Endothelial cell of umbilical vein (primary cell): ENCODE results near the gene BARD1. TPM values are rescaled to one million over a fixed set of nuclear protein-coding genes. Genes with fewer than 3 reads are reported as not detected.

ENCODE experiments used
- Bru-seq: library from RNA; stranded (reverse); fragments of 400-500 nt; gene quantifications from one replicate; lab custom pipeline; 2021; lab: Mats Ljungman, UMichigan
- BruChase-seq, 2 experiments: library from RNA; stranded (reverse); fragments of 400-500 nt; gene quantifications; one replicate each; lab custom pipeline; 2021; lab: Mats Ljungman, UMichigan
- BruUV-seq: library from RNA; stranded (reverse); fragments of 400-500 nt; replicated peaks from 2 replicates; lab custom pipeline; 2021; lab: Mats Ljungman, UMichigan
- CTCF ChIA-PET: fragments of 300-600, 350-600 bp; sonication (Branson Sonifier 250); formaldehyde crosslinking; loops from one replicate; lab custom pipeline; 2021; ENCODE audit warnings: antibody characterized with exemption, inconsistent platforms; lab: Charles Lee
- POLR2A ChIA-PET: fragments of 300-600, 350-600 bp; sonication (Branson Sonifier 250); formaldehyde crosslinking; loops from one replicate; lab custom pipeline; 2021; ENCODE audit warnings: antibody characterized with exemption, inconsistent platforms; lab: Charles Lee
- DNase-seq: peaks from one replicate; pipeline ENCODE4 v3.0.0-alpha.2; 2011; ENCODE audit warnings: low read depth, low spot score
- FAIRE-seq: peaks from 2 replicates; lab custom pipeline; 2011; peaks lifted over from hg19 to GRCh38; lab: Jason Lieb, UNC
- H2AFZ ChIP-seq: 2 replicates; pipeline ENCODE4 v1.6.0; 2012; ENCODE audit warnings: low read depth, low read length, control low read depth, inconsistent platforms
- H3K27ac ChIP-seq: 2 replicates; pipeline ENCODE4 v1.5.1; 2011; ENCODE audit warnings: low read depth, mild to moderate bottlenecking, control low read depth, low read length, moderate library complexity; ENCODE audit not compliant: insufficient read depth
- H3K27me3 ChIP-seq, 2 experiments: 2 replicates each; pipeline versions ENCODE4 v1.6.0 to v1.6.1; 2011; ENCODE audit warnings: low read length in 2 of 2, mixed read lengths in 1 of 2; ENCODE audit not compliant: control insufficient read depth in 2 of 2, insufficient read depth in 2 of 2
- H3K36me3 ChIP-seq, 2 experiments: 2 replicates in 1 of 2; 3 replicates in 1 of 2; pipeline ENCODE4 v1.5.1; 2011; ENCODE audit warnings: low read length in 2 of 2, mild to moderate bottlenecking in 1 of 2, moderate library complexity in 1 of 2; ENCODE audit not compliant: control insufficient read depth in 2 of 2, insufficient read depth in 2 of 2; ENCODE audit errors: extremely low read depth in 1 of 2
- H3K4me1 ChIP-seq: 3 replicates; pipeline ENCODE4 v1.5.1; 2011; ENCODE audit warnings: mild to moderate bottlenecking, low read length; ENCODE audit not compliant: control insufficient read depth, insufficient read depth; ENCODE audit errors: extremely low read depth
- H3K4me2 ChIP-seq: 2 replicates; pipeline ENCODE4 v1.6.1; 2011; ENCODE audit warnings: low read length, control low read depth, mixed read lengths; ENCODE audit not compliant: insufficient read depth
- H3K4me3 ChIP-seq, 3 experiments: fragments of 200-600 bp in 1 of 3; sonication (generic), shearing (Covaris generic) in 1 of 3; replicated peaks in 1 of 3; 2 replicates each; pipeline ENCODE4 v1.5.1; 2011 to 2016; ENCODE audit warnings: control low read depth in 3 of 3, low read length in 3 of 3, mild to moderate bottlenecking in 2 of 3, inconsistent platforms in 1 of 3, low read depth in 1 of 3, moderate library complexity in 1 of 3; ENCODE audit not compliant: insufficient read depth in 1 of 3
- H3K79me2 ChIP-seq: 2 replicates; pipeline ENCODE4 v1.6.0; 2012; ENCODE audit warnings: low read length, inconsistent platforms; ENCODE audit not compliant: control insufficient read depth, insufficient read depth
- H3K9ac ChIP-seq: replicated peaks from 2 replicates; pipeline ENCODE3; 2011; ENCODE audit warnings: low read length, control low read depth; ENCODE audit not compliant: insufficient read depth; ENCODE audit errors: extremely low read depth
- H3K9me1 ChIP-seq: replicated peaks from 3 replicates; pipeline ENCODE4 v1.6.0; 2011; ENCODE audit warnings: mild to moderate bottlenecking, low read length; ENCODE audit not compliant: control insufficient read depth, insufficient read depth; ENCODE audit errors: extremely low read depth
- H3K9me3 ChIP-seq: replicated peaks from 2 replicates; pipeline ENCODE4 v1.5.1; 2012; ENCODE audit warnings: low read length, inconsistent platforms; ENCODE audit not compliant: control insufficient read depth, insufficient read depth
- H4K20me1 ChIP-seq: replicated peaks from 2 replicates; pipeline ENCODE3; 2011; ENCODE audit warnings: mild to moderate bottlenecking, low read length; ENCODE audit not compliant: control insufficient read depth, insufficient read depth; ENCODE audit errors: extremely low read depth
- CTCF ChIP-seq, 2 donors: IDR thresholded peaks; 1 replicate in 1 of 2; 2 replicates in 1 of 2; pipeline ENCODE4 v1.5.1; 2011; ENCODE audit warnings: low read length in 2 of 2, mild to moderate bottlenecking in 2 of 2, moderate library complexity in 2 of 2, control low read depth in 1 of 2, inconsistent platforms in 1 of 2, low read depth in 1 of 2; ENCODE audit not compliant: insufficient read depth in 1 of 2; ENCODE audit errors: extremely low read depth in 1 of 2
- JUN ChIP-seq: IDR thresholded peaks from 2 replicates; pipeline ENCODE4 v1.6.1; 2011; ENCODE audit warnings: borderline replicate concordance, low read depth; ENCODE audit not compliant: insufficient read length, insufficient read depth
- MAX ChIP-seq: IDR thresholded peaks from 2 replicates; pipeline ENCODE4 v1.6.1; 2011; ENCODE audit not compliant: insufficient read depth, insufficient read length
- MYC ChIP-seq: IDR thresholded peaks from one replicate; pipeline ENCODE4 v1.6.1; 2011; ENCODE audit warnings: mild to moderate bottlenecking, low read depth, low read length
- dilution Hi-C: fragments of 300-500 bp; cut with MboI; formaldehyde crosslinking; loops from one replicate; pipeline ENCODE4 v1.15.0; 2019; ENCODE audit warnings: low sequenced_read_pairs; ENCODE audit not compliant: extremely low pct_ligation_motif_present
- intact Hi-C: fragments of 100-400 bp; cut with micrococcal nuclease; formaldehyde crosslinking; loops from one replicate; pipeline ENCODE4 v1.10.0; 2022
- long read RNA-seq: library from polyadenylated mRNA; stranded (forward); transcript quantifications from one replicate; pipeline ENCODE4 v2.0.0, GENCODE V29; 2021
- polyA minus RNA-seq, 3 experiments: library from RNA; depleted of rRNA, polyadenylated mRNA; stranded (reverse); fragments of >200 nt; gene quantifications; 1 replicate in 1 of 3; 2 replicates in 2 of 3; pipeline ENCODE4 v1.2.3, GENCODE V29; 2011
- polyA plus RNA-seq, 4 experiments: library from polyadenylated mRNA; depleted of rRNA in 3 of 4; stranded (reverse) in 3 of 4; unstranded in 1 of 4; fragments of >200 nt; gene quantifications; 2 replicates each; pipeline versions ENCODE4 v1.2.1 to v1.2.3, GENCODE V29; 2011 to 2012; ENCODE audit warnings: missing spikeins in 1 of 4
- total RNA-seq: library from RNA; stranded (reverse); gene quantifications from 2 replicates; pipeline ENCODE4 v1.2.3, GENCODE V29; 2021

The BARD1 gene
- total RNA-seq (14.7 and 17.6 TPM in 2 replicates), polyA plus RNA-seq (5.6 and 9.1 TPM in 2 replicates), polyA minus RNA-seq (30.8 and 36.9 TPM in 2 replicates), Bru-seq, nascent RNA (percentile 88 among the genes with signal in this experiment), BruChase-seq, experiment 1, labeled RNA remaining after a 6-hour chase (percentile 60 among the genes with signal in this experiment), BruChase-seq, experiment 2, labeled RNA remaining after a 2-hour chase (percentile 78 among the genes with signal in this experiment)
- polyA plus RNA-seq (2011; cell fraction: cytosol; rRNA removed), result 2.8 and 3.5 TPM in 2 replicates
- polyA plus RNA-seq (2011; cell fraction: nucleus; rRNA removed), result 12.8 and 13.0 TPM in 2 replicates
- polyA plus RNA-seq (2012), result 3.2 and 4.5 TPM in 2 replicates
- 31.6 TPM for polyA minus RNA-seq (2011; cell fraction: cytosol; rRNA and poly(A)+ RNA removed)
- 29.3 and 42.1 TPM in 2 replicates for polyA minus RNA-seq (2011; cell fraction: nucleus; rRNA and poly(A)+ RNA removed)
- long read RNA-seq, full-length matches to known transcripts, result 21 of 32 reads
- long read RNA-seq, partial matches to known transcripts, result 4 of 32 reads
- long read RNA-seq, other reads (novel, unspliced or antisense), result 7 of 32 reads

- Histone ChIP-seq H4K20me1 (no peaks in the 10 kb centered on the region), H3K9me1 (no peaks in the 10 kb centered on the region), H3K9ac (peak within 1 kb of the TSS; percentile 91), H3K4me2 (peak within 1 kb of the TSS; percentile 99), H3K4me3 (peak within 1 kb of the TSS; percentile 71 to 87 (median 85)), H3K36me3 (no peaks in the 10 kb centered on the region), H3K27ac (peak within 1 kb of the TSS; percentile 75), H3K27me3 (peaks cover 0 to 6% of the 10 kb centered on the region in 2 experiments), H2AFZ (peak within 1 kb of the TSS; percentile 99), H3K79me2 (peaks cover 46% of the 10 kb centered on the region), H3K9me3 (no peaks in the 10 kb centered on the region), H3K4me1 (peaks cover 30% of the 10 kb centered on the region)
- FAIRE-seq (peak; percentile 74), DNase-seq (no peak)
- BruUV-seq, result TSS peak; percentile 42
- intact Hi-C loops (loop anchor here (5.0 to 10.0 kb wide), 3 partner anchors 77 to 1527 kb away; partner anchors contain the start of gene SPAG16), dilution Hi-C loops (no loop called here)
- ChIA-PET CTCF (interaction anchor here (0.7 to 2.1 kb wide), 4 partner anchors 9 to 1558 kb away, joined by 3 to 7 read pairs (median 3); no protein-coding TSS in a partner anchor), POLR2A (interaction anchor here (1.0 kb wide), 1 partner anchor 41 kb away, joined by 3 read pairs; no protein-coding TSS in a partner anchor)
- TF ChIP-seq CTCF (IDR thresholded peaks at IDR 0.05; ENCODE audit: extremely low read depth in 1 of 2, insufficient read depth in 1 of 2, low read depth in 1 of 2, low read length in 2 of 2), result no peak
- no peak for TF ChIP-seq MAX
- TF ChIP-seq MYC, result no peak
- no peak for TF ChIP-seq JUN
Observed at GRCh38 chr2:214808981-214809750, at the start of gene BARD1. TSS of gene BARD1 (minus strand) at chr2:214809683. CDS start at chr2:214809569, 114 bp downstream.
